SHP77 treated with DMSO at 0.1 percent for 48 hours (cell line): Measurements from ENCODE around the gene CACTIN.

ENCODE experiments used
- DNase-seq: peaks from one replicate; lab custom pipeline; 2025; lab: John Stamatoyannopoulos, UW

CACTIN gene

GRCh38 chr19:3609779-3610719, 16.5 kb downstream of the CACTIN start:
- DNase-seq = no peak

DNA sequence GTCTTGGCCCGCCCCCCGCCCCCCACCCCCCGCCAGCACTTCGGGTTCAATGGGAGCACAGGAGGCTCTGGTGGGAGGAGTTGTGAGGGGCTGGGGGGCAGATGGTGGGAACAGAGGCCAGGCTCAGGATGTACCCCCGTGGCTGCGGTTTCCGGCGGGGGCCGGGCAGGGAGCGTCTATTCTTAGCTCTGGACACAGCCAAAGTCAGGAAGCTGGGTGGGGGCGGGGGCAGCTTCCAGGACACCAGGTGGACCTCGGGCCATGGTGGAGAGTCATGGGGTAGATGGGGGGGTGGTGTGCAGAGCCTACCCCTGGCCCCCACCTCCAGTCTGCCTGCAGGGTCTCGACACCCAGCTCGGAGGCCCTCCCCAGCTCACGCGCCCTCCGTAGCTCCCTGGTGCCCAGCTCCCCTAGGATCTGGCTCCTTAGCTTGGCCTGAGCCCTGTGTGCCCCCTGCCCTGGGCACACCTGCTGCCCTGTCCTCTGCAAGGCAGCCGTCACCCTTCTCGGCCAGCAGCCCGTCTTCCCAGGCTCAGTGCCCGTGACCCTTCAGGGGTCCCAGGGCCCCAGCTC, 17.8 kb downstream of the CACTIN start:
- DNase-seq = no peak

- DNase-seq = no peak
Measured at GRCh38 chr19:3608079-3608641, 18.4 kb downstream of the CACTIN start.

DNA sequence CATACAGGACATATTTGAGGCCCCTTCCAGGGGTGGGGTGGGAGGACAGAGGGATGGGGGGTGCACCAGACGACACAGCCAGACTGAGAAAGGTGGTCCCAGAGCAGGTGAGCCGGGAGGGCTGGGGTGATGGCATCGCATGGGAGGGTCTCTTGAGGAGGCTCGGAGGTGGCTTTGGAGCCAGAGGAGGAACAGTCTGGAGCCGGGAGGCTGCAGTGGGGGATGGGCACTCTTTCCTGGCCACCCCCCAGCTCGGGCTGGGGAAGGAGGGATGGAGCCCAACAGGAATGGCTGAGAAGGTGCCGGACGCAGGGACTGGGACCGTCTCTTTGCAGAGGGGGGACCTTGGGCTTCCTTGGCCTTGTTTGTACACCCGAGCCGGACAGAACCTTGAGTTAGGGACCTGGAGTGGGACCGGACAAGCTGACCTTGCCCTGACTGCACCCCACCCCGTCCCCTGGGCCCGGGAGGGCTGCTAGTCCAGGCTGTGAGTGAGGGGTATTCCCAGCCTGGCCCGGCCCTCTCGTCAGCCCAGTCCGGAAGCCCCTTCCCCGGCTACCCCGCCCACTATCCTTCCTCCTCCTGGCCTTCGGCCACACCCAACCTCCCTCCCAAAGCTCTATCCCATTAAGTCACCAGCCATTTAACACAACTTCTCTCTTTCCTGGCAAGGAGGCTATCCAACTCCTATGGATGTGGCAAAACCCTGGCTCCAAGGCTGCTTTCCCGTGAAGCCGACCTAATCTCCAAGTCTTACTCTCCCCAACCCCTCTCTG, 19.1 kb downstream of the CACTIN start:
- no peak for DNase-seq

- no peak for DNase-seq
Measured at GRCh38 chr19:3606690-3607289, 19.8 kb downstream of the CACTIN start, which contains the start of gene TBXA2R. Gene TBXA2R, minus strand, starts transcription at chr19:3606875. Its CDS starts 6,241 bp downstream, at chr19:3600634.

GRCh38 chr19:3606174-3606689, 20.4 kb downstream of the CACTIN start:
- DNase-seq = no peak

DNA sequence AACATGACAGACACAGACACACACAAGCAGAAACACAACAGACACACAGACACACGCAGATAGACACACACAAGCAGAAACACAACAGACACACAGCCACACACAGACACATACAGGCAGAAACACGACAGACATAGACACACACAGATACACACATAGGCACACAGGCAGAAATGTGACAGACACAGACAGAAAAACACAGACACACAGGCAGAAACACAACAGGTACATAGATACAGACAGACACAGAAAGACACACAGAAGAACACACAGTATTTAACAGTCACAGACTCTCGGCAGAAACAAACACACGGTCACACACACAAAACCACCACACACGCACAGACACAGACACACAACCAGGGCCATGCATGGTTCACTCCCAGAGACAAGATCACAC, 20.8 kb downstream of the CACTIN start:
- DNase-seq = no peak

- DNase-seq = no peak
Measured at GRCh38 chr19:3605361-3605760, 21.2 kb downstream of the CACTIN start.

DNA sequence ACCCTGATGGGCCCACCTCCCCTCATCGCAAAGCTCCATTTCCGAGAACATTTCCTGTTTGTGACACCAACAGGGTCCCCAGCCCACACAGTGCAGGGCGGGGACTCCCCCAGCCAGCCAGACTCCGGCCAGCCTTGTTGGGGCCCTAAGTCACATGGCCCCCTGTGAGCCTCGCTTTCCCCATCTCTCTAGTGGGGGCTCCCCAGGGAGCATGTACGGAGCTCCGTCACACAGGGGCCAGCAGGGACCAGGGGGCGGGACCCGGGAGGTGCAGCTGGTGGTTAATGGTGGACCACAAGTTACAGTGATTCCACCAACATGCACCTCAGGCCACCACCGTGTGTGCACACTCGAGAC, 21.6 kb downstream of the CACTIN start:
- no peak for DNase-seq

- no peak for DNase-seq
Measured at GRCh38 chr19:3604227-3604986, 22.2 kb downstream of the CACTIN start.

- DNase-seq = no peak
Measured at GRCh38 chr19:3603121-3603811, 23.3 kb downstream of the CACTIN start.

- DNase-seq = no peak
Measured at GRCh38 chr19:3601021-3601420, 25.6 kb downstream of the CACTIN start.

GRCh38 chr19:3599776-3600187, 26.8 kb downstream of the CACTIN start:
- DNase-seq = no peak

GRCh38 chr19:3595521-3596061, 31.0 kb downstream of the CACTIN start:
- DNase-seq = no peak

DNA sequence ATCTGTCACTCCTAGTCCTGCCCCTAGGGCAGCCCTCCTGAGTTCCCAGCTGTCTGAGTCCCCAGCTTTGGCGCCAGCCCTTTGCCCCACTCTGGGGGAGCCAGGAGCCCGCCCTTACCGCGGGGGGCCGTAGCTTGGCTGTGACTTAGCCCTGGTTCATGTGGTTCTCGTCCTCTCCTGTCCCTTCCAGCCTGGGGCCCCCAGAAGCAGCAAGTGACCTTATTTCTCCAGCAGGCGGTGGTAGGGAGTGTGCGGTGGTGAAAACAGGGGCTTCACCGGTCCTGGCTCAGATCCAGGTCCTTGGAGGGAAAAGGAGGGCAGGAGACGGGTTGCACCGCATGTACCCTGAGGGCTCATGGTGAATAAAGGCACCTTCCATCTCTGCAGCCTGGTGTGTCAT, 33.4 kb downstream of the CACTIN start:
- DNase-seq = no peak

GRCh38 chr19:3591876-3592613, 34.5 kb downstream of the CACTIN start:
- DNase-seq = no peak

- no peak for DNase-seq
Measured at GRCh38 chr19:3590991-3591659, 35.5 kb downstream of the CACTIN start.

DNA sequence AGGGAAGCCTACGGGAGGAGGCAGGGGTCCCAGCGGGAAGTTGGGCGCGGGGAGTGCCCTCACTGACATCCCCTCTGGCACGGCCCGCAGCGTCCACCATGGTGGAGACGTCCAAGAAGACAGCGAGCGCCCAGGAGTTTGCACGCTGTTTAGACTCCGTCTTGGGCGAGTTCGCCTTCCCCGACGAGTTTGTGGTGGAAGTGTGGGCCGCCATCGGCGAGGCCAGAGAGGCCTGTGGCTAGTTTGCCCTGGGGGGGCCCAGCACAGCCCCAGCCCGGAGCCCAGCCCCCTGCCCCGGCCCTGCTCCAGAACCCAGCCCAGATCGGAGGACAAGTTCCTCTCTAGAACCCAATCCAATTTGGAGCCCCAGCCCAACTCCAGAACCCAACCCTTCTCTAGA, 36.6 kb downstream of the CACTIN start:
- DNase-seq = no peak

DNA sequence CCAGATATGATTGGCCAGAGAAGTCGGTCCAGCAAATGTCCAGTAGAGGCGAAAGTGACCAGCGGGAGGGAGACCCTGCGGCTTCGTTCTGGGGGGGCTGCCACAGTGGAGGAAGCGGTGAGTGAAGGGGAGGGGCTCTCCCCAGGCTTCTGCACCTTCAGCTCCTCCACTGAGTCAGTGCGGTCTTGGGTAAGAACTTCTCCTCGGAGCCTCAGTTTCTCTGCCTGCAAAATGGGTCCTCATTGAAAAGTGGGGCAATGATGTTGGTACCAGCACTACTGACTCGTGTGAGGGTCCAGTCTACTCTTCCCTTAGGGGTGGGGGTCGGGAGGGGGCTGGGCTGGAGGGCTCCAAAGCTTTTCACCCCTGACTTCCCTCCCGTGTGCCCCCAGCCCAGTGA, 37.2 kb downstream of the CACTIN start:
- DNase-seq = no peak
